Measurements from ENCODE around the gene MSX2.

- TF ChIP-seq CTCF (conservative IDR thresholded peaks at IDR 0.05; ENCODE audit: low read depth, low read length) (no peak), RCOR1 (IDR thresholded peaks at IDR 0.05; ENCODE audit: insufficient replicate concordance, low read length) (no peak)
Measured at GRCh38 chr5:174687503-174687902, 36.9 kb upstream of the MSX2 start.
